HEK293T (cell line): ENCODE measurements around the gene FTCD.

ENCODE experiments used
- CTCF ChIA-PET: fragments of 350-600 bp; formaldehyde crosslinking; extraction: SDS; loops from one replicate; lab custom pipeline; 2021; ENCODE audit warnings: antibody characterized with exemption, inconsistent platforms; lab: Yijun Ruan, JAX
- POLR2A ChIA-PET: fragments of 350-600 bp; formaldehyde crosslinking; extraction: SDS; loops from one replicate; lab custom pipeline; 2020; ENCODE audit warnings: antibody characterized with exemption, inconsistent platforms; lab: Yijun Ruan, JAX
- DNase-seq: peaks from one replicate; pipeline ENCODE4 v3.0.0; 2012; ENCODE audit warnings: mixed read lengths; ENCODE audit errors: extremely low spot score
- ARNT ChIP-seq: fragments of 450-650 bp; IDR thresholded peaks from 2 replicates; pipeline ENCODE4 v1.6.1; 2017; ENCODE audit warnings: mild to moderate bottlenecking
- BHLHE40 ChIP-seq: fragments of 450-650 bp; IDR thresholded peaks from 2 replicates; pipeline ENCODE4 v1.6.1; 2016; ENCODE audit warnings: mild to moderate bottlenecking, moderate library complexity, borderline replicate concordance
- CTBP1 ChIP-seq: fragments of 450-650 bp; IDR thresholded peaks from 2 replicates; pipeline ENCODE4 v1.6.1; 2016; ENCODE audit warnings: borderline replicate concordance
- ELF4 ChIP-seq: fragments of 450-650 bp; IDR thresholded peaks from 2 replicates; pipeline ENCODE4 v1.6.1; 2017; ENCODE audit warnings: antibody characterized with exemption
- FOXA1 ChIP-seq: fragments of 450-650 bp; IDR thresholded peaks from 2 replicates; pipeline ENCODE4 v1.6.1; 2016; ENCODE audit warnings: mild to moderate bottlenecking
- FOXK2 ChIP-seq: fragments of 450-650 bp; IDR thresholded peaks from 2 replicates; pipeline ENCODE4 v1.6.1; 2016; ENCODE audit warnings: mild to moderate bottlenecking
- FOXM1 ChIP-seq: fragments of 450-650 bp; IDR thresholded peaks from 2 replicates; pipeline ENCODE4 v1.6.1; 2017; ENCODE audit warnings: mild to moderate bottlenecking, borderline replicate concordance
- HDGF ChIP-seq: fragments of 450-650 bp; IDR thresholded peaks from 2 replicates; pipeline ENCODE4 v1.6.1; 2017; ENCODE audit warnings: antibody characterized with exemption, borderline replicate concordance
- L3MBTL2 ChIP-seq: fragments of 450-650 bp; conservative IDR thresholded peaks from 2 replicates; pipeline ENCODE4 v1.6.1; 2016; ENCODE audit warnings: mild to moderate bottlenecking
- LEF1 ChIP-seq: fragments of 450-650 bp; IDR thresholded peaks from 2 replicates; pipeline ENCODE4 v1.6.1; 2017; ENCODE audit warnings: mild to moderate bottlenecking, borderline replicate concordance
- NFRKB ChIP-seq: fragments of 450-650 bp; IDR thresholded peaks from 2 replicates; pipeline ENCODE4 v1.6.1; 2016; ENCODE audit warnings: mild to moderate bottlenecking, moderate library complexity
- PKNOX1 ChIP-seq: fragments of 450-650 bp; IDR thresholded peaks from 2 replicates; pipeline ENCODE4 v1.6.1; 2016
- SP1 ChIP-seq: fragments of 450-650 bp; IDR thresholded peaks from 2 replicates; pipeline ENCODE4 v1.6.1; 2017
- SUZ12 ChIP-seq: fragments of 450-650 bp; IDR thresholded peaks from 2 replicates; pipeline ENCODE4 v1.6.1; 2016; ENCODE audit warnings: mild to moderate bottlenecking
- TARDBP ChIP-seq: fragments of 450-650 bp; IDR thresholded peaks from 2 replicates; pipeline ENCODE4 v1.6.1; 2016
- ZNF384 ChIP-seq: fragments of 450-650 bp; IDR thresholded peaks from 2 replicates; pipeline ENCODE4 v1.6.1; 2016

The FTCD gene

GRCh38 chr21:46146856-46147255 lies 8.5 kb downstream of the FTCD start:
- DNase-seq = no peak
- POLR2A ChIA-PET = no interaction called here
- CTCF ChIA-PET = interaction anchor here (0.7 kb wide), 1 partner anchor 174 kb away, joined by 7 read pairs; no protein-coding TSS in a partner anchor
- TF ChIP-seq NFRKB (no peak), FOXM1 (no peak), ARNT (no peak), TARDBP (no peak), ZNF384 (no peak), ELF4 (no peak), HDGF (no peak), SUZ12 (no peak), LEF1 (no peak), BHLHE40 (no peak), SP1 (no peak), L3MBTL2 (no peak), FOXA1 (no peak), PKNOX1 (no peak), CTBP1 (no peak)

GRCh38 chr21:46145840-46146691 lies 9.3 kb downstream of the FTCD start:
- ChIA-PET CTCF (no interaction called here), POLR2A (no interaction called here)
- TF ChIP-seq CTBP1 (no peak), PKNOX1 (no peak), ARNT (no peak), FOXK2 (no peak), SUZ12 (no peak), FOXA1 (no peak), BHLHE40 (no peak), LEF1 (no peak), SP1 (no peak), ELF4 (no peak), NFRKB (no peak), FOXM1 (no peak), L3MBTL2 (no peak), HDGF (no peak), TARDBP (no peak), ZNF384 (no peak)
- no peak for DNase-seq

- CTCF ChIA-PET = no interaction called here
- no peak for DNase-seq
- TF ChIP-seq HDGF = no peak
- TF ChIP-seq L3MBTL2 = no peak
- no peak for TF ChIP-seq SP1
- TF ChIP-seq PKNOX1 = no peak
- no peak for TF ChIP-seq FOXM1
- TF ChIP-seq TARDBP = no peak
- no peak for TF ChIP-seq FOXK2
- TF ChIP-seq ZNF384 = no peak
- no peak for TF ChIP-seq NFRKB
- TF ChIP-seq FOXA1 = no peak
- no peak for TF ChIP-seq CTBP1
- TF ChIP-seq BHLHE40 = no peak
- no peak for TF ChIP-seq ARNT
- no peak for TF ChIP-seq ELF4
- TF ChIP-seq LEF1 = no peak
- TF ChIP-seq SUZ12 = no peak
- POLR2A ChIA-PET = no interaction called here
These were observed 10.1 kb downstream of the FTCD start for GRCh38 chr21:46145159-46145839.

GRCh38 chr21:46144464-46145070 lies 10.8 kb downstream of the FTCD start:
- ChIA-PET CTCF (interaction anchor here (1.4 kb wide), 2 partner anchors 15 to 27 kb away, joined by 5 read pairs; no protein-coding TSS in a partner anchor), POLR2A (no interaction called here)
- no peak for DNase-seq
- TF ChIP-seq LEF1 = no peak
- no peak for TF ChIP-seq CTBP1
- TF ChIP-seq PKNOX1 = no peak
- no peak for TF ChIP-seq BHLHE40
- no peak for TF ChIP-seq FOXM1
- TF ChIP-seq HDGF = no peak
- no peak for TF ChIP-seq TARDBP
- TF ChIP-seq SP1 = no peak
- no peak for TF ChIP-seq NFRKB
- no peak for TF ChIP-seq FOXK2
- TF ChIP-seq ZNF384 = no peak
- TF ChIP-seq FOXA1 = no peak
